GM12872 (cell line): Measurements from ENCODE around the gene SDE2.

ENCODE experiments used
- TF ChIP-seq, protein P1 (sequence below): IDR thresholded peaks from 3 replicates; pipeline ENCODE4 v1.5.1; 2011; ENCODE audit warnings: low read depth, mild to moderate bottlenecking, low read length, moderate library complexity; ENCODE audit not compliant: insufficient read depth

The SDE2 gene

DNA sequence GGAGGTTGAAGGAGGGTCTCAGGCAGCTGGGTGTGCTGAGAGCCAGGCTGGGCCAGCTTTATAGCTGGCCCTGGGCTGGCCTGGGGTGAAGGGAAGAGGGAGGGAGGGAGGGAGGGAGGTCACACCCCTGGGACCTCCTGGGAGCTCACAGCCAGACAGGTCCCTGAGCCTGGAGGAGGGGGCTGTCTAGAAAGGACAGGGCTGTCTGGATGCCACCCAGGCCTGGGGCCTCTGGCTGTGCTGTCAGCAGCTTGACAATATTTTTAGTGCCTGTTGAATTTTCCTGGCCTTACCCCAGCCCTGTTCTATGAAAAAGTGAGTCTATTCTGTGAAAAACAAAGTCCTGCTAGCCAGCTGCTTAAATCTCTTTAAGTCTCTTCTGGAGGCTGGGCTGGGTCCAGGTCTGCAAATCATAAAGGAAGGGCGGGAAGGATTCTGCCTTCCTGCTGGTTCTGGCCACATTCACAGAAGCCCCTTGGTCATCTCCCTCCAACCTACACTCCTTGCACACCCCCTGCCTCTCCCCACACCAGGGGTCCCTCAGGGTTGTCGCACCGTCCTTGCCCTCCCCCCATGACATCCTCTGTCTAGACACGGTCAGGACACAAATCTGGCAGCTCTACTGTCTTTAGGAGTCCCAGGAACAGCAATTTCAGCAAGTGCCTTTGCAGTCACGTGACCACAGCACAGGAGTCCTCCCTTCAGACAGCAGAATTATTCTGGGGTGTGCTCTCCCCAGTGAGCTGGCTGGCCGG is 57.8 kb downstream of the SDE2 start, which contains the start of gene LEFTY2:
Gene LEFTY2, minus strand, starts transcription at position 34 of the 755 bp plus-strand sequence. CDS start 80 bp downstream, outside the sequence.
- TF ChIP-seq, protein P1, sequence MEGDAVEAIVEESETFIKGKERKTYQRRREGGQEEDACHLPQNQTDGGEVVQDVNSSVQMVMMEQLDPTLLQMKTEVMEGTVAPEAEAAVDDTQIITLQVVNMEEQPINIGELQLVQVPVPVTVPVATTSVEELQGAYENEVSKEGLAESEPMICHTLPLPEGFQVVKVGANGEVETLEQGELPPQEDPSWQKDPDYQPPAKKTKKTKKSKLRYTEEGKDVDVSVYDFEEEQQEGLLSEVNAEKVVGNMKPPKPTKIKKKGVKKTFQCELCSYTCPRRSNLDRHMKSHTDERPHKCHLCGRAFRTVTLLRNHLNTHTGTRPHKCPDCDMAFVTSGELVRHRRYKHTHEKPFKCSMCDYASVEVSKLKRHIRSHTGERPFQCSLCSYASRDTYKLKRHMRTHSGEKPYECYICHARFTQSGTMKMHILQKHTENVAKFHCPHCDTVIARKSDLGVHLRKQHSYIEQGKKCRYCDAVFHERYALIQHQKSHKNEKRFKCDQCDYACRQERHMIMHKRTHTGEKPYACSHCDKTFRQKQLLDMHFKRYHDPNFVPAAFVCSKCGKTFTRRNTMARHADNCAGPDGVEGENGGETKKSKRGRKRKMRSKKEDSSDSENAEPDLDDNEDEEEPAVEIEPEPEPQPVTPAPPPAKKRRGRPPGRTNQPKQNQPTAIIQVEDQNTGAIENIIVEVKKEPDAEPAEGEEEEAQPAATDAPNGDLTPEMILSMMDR, result no peak

GRCh38 chr1:225940385-225941151 is 58.6 kb downstream of the SDE2 start:
- TF ChIP-seq, protein P1, result no peak

GRCh38 chr1:225937048-225937968 is 61.8 kb downstream of the SDE2 start:
- TF ChIP-seq, protein P1, result no peak

- TF ChIP-seq, protein P1, result no peak
Measured at GRCh38 chr1:225936523-225936922, 62.6 kb downstream of the SDE2 start.

DNA sequence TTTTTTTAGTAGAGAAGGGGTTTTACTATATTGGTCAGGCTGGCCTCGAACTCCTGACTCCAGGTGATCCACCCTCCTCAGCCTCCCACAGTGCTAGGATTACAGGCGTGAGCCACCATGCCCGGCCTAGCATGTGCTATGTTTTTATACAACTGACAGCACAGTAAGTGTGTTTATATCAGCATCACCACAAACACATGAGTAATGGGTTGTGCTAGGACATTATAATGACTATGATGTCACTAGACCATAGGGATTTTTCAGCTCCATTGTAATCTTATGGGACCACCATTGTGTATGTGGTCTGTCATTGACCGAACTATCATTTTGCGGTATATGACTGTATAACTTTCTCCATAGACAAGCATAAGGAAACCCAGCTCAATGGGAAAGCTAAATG is 64.4 kb downstream of the SDE2 start:
- TF ChIP-seq, protein P1, result no peak

- TF ChIP-seq, protein P1, result no peak
Measured at GRCh38 chr1:225933072-225933471, 66.1 kb downstream of the SDE2 start.
